SU-DHL-6 (cell line): ENCODE measurements around the gene KLK11.

Experiments used
- H2AFZ ChIP-seq: fragments of 200-600 bp; sonication (generic); 2 replicates; pipeline ENCODE4 v1.6.1; 2014; ENCODE audit warnings: low read depth, mild to moderate bottlenecking, moderate library complexity, mixed read lengths, antibody characterized with exemption, low read length; ENCODE audit not compliant: severe bottlenecking
- H3F3A ChIP-seq: fragments of 200-600 bp; shearing (Covaris generic); 2 replicates; pipeline ENCODE4 v1.6.0; 2016; ENCODE audit warnings: antibody characterized with exemption, mild to moderate bottlenecking; ENCODE audit not compliant: insufficient read depth
- H3K27ac ChIP-seq: fragments of 200-600 bp; sonication (generic); 2 replicates; pipeline ENCODE4 v1.5.1; 2016; ENCODE audit warnings: low read depth, mild to moderate bottlenecking, low read length, moderate library complexity, mixed read lengths
- H3K27me3 ChIP-seq: fragments of 200-600 bp; sonication (generic), shearing (Covaris generic); 2 replicates; pipeline ENCODE4 v1.6.0; 2014; ENCODE audit warnings: mild to moderate bottlenecking, low read length
- H3K36me3 ChIP-seq: fragments of 200-600 bp; sonication (generic); 2 replicates; pipeline ENCODE4 v1.6.1; 2014; ENCODE audit warnings: mild to moderate bottlenecking, low read length, mixed read lengths
- H3K4me2 ChIP-seq: fragments of 300-600, 200-600 bp; shearing (Covaris generic), sonication (generic); 2 replicates; pipeline ENCODE4 v1.6.0; 2014; ENCODE audit warnings: low read length, low read depth, mild to moderate bottlenecking; ENCODE audit not compliant: poor library complexity, severe bottlenecking
- H3K4me3 ChIP-seq: fragments of 200-600 bp; sonication (generic); 2 replicates; pipeline ENCODE4 v1.5.1; 2014; ENCODE audit warnings: antibody characterized with exemption, low read length, mild to moderate bottlenecking, mixed read lengths; ENCODE audit not compliant: insufficient read depth, poor library complexity, severe bottlenecking
- H3K79me2 ChIP-seq: fragments of 200-600 bp; sonication (generic); 2 replicates; pipeline ENCODE4 v1.6.1; 2014; ENCODE audit warnings: mild to moderate bottlenecking, low read length, moderate library complexity; ENCODE audit not compliant: insufficient read depth
- H3K9ac ChIP-seq: fragments of 200-600 bp; sonication (generic); 2 replicates; pipeline ENCODE4 v1.7.0; 2014; ENCODE audit warnings: mild to moderate bottlenecking, low read length
- H3K9me2 ChIP-seq: fragments of 200-600 bp; sonication (generic); replicated peaks from 2 replicates; pipeline ENCODE4 v1.6.1; 2014; ENCODE audit warnings: low read length; ENCODE audit not compliant: insufficient read depth
- H3K9me3 ChIP-seq: fragments of 200-600 bp; sonication (generic); 2 replicates; pipeline ENCODE4 v1.6.1; 2014; ENCODE audit warnings: low read length, mixed read lengths; ENCODE audit not compliant: insufficient read depth
- H4K20me1 ChIP-seq: fragments of 200-600 bp; sonication (generic); 2 replicates; pipeline ENCODE4 v1.6.1; 2014; ENCODE audit warnings: low read depth, mild to moderate bottlenecking, antibody characterized with exemption, low read length, moderate library complexity, mixed read lengths
- CTCF ChIP-seq: fragments of 200-600 bp; sonication (generic); IDR thresholded peaks from one replicate; pipeline ENCODE4 v1.5.1; 2017; ENCODE audit warnings: antibody characterized with exemption, mild to moderate bottlenecking, low read length, moderate library complexity; ENCODE audit not compliant: insufficient read depth, poor library complexity, severe bottlenecking
- EZH2phosphoT487 ChIP-seq: fragments of 200-600 bp; sonication (generic), shearing (Covaris generic); conservative IDR thresholded peaks from 2 replicates; pipeline ENCODE4 v1.6.1; 2018; ENCODE audit warnings: mild to moderate bottlenecking, antibody characterized with exemption, low read length, moderate library complexity, mixed read lengths

Gene KLK11

GRCh38 chr19:50982186-50982585 is 44.2 kb downstream of the KLK11 start:
- Histone ChIP-seq H3K9me2 (no peaks in the 10 kb centered on the region), H3K36me3 (no peaks in the 10 kb centered on the region), H3K27me3 (no peaks in the 10 kb centered on the region), H3K27ac (no peak overlapping the region), H3K9me3 (no peaks in the 10 kb centered on the region), H3K4me3 (no peak overlapping the region), H2AFZ (no peak overlapping the region), H4K20me1 (no peaks in the 10 kb centered on the region), H3K9ac (no peak overlapping the region), H3K4me2 (no peak overlapping the region), H3K79me2 (no peaks in the 10 kb centered on the region), H3F3A (no peaks in the 10 kb centered on the region)
- TF ChIP-seq CTCF (no peak), EZH2phosphoT487 (no peak)

- Histone ChIP-seq H3F3A (no peaks in the 10 kb centered on the region), H3K9ac (no peak overlapping the region), H3K9me2 (no peaks in the 10 kb centered on the region), H3K36me3 (no peaks in the 10 kb centered on the region), H4K20me1 (no peaks in the 10 kb centered on the region), H3K9me3 (no peaks in the 10 kb centered on the region), H3K79me2 (no peaks in the 10 kb centered on the region), H3K4me2 (no peak overlapping the region), H3K4me3 (no peak overlapping the region), H3K27me3 (no peaks in the 10 kb centered on the region), H2AFZ (no peak overlapping the region), H3K27ac (no peak overlapping the region)
- TF ChIP-seq CTCF (no peak), EZH2phosphoT487 (no peak)
Observed at GRCh38 chr19:50981587-50982146, 44.7 kb downstream of the KLK11 start.

- Histone ChIP-seq H3K36me3 (no peaks in the 10 kb centered on the region), H3K9me2 (no peaks in the 10 kb centered on the region), H4K20me1 (no peaks in the 10 kb centered on the region), H3K27ac (no peak overlapping the region), H2AFZ (no peak overlapping the region), H3K27me3 (no peaks in the 10 kb centered on the region), H3F3A (no peaks in the 10 kb centered on the region), H3K4me2 (no peak overlapping the region), H3K9me3 (no peaks in the 10 kb centered on the region), H3K79me2 (no peaks in the 10 kb centered on the region), H3K4me3 (no peak overlapping the region), H3K9ac (no peak overlapping the region)
- TF ChIP-seq CTCF (no peak), EZH2phosphoT487 (no peak)
Observed at GRCh38 chr19:50980208-50980607, 46.2 kb downstream of the KLK11 start.
